GM12891 (cell line): ENCODE data around the gene PASK.
"Not testable (repeated sequence)": the region's sequence is repeated elsewhere in the genome, so short reads cannot be mapped to it uniquely, and the experiment has no call there.

Experiments
- DNase-seq: peaks from one replicate; pipeline ENCODE4 v3.0.0; 2011; ENCODE audit warnings: low spot score; ENCODE audit not compliant: insufficient read length
- FAIRE-seq: peaks from 2 replicates; lab custom pipeline; 2011; peaks lifted over from hg19 to GRCh38; lab: Jason Lieb, UNC
- PAX5 ChIP-seq: IDR thresholded peaks from 2 replicates; pipeline ENCODE4 v1.6.1; 2011; ENCODE audit warnings: low read length, moderate library complexity, mild to moderate bottlenecking; ENCODE audit not compliant: insufficient read depth, severe bottlenecking
- POLR2A ChIP-seq: IDR thresholded peaks from 2 replicates; pipeline ENCODE4 v1.6.1; 2011; ENCODE audit warnings: low read depth, low read length, control low read depth
- POLR2AphosphoS5 ChIP-seq: IDR thresholded peaks from 2 replicates; pipeline ENCODE4 v1.6.1; 2011; ENCODE audit warnings: low read depth, low read length, control low read depth
- POU2F2 ChIP-seq: IDR thresholded peaks from 2 replicates; pipeline ENCODE4 v1.6.1; 2011; ENCODE audit warnings: low read depth, mild to moderate bottlenecking, control low read depth, low read length, moderate library complexity
- SPI1 ChIP-seq: IDR thresholded peaks from 2 replicates; pipeline ENCODE4 v1.6.1; 2011; ENCODE audit warnings: low read depth, low read length, control low read depth
- TAF1 ChIP-seq: IDR thresholded peaks from 2 replicates; pipeline ENCODE4 v1.6.1; 2011; ENCODE audit warnings: low read depth, low read length, control low read depth

PASK gene

DNA sequence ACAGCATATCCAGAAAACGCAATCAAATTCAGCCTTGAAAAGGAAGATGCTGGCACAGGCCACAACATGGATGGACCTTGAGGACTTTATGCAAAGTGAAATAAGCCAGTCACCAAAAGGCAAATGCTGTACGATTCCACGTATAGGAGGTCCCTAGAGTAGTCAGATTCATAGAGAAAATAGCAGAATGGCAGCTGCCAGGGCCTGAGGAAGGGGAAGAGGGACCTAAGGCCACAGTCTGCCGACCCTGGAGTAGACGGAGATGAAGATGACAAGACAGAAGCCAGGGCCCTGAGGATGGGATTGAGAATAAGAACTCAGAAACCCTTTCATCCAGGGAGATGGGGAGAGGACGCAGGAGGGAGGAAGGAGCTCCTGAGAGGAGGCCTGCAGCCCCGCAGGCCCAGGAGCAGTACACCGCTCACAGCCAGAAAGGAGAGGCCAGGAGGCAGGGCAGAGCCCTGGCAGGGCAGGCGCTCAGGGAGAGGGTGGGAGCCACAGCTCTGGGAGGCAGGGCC, 39.1 kb downstream of the PASK start:
- no peak for DNase-seq
- no peak for FAIRE-seq
- TF ChIP-seq SPI1 (no peak), TAF1 (no peak), POU2F2 (no peak), POLR2AphosphoS5 (no peak), POLR2A (no peak), PAX5 (no peak)

DNA sequence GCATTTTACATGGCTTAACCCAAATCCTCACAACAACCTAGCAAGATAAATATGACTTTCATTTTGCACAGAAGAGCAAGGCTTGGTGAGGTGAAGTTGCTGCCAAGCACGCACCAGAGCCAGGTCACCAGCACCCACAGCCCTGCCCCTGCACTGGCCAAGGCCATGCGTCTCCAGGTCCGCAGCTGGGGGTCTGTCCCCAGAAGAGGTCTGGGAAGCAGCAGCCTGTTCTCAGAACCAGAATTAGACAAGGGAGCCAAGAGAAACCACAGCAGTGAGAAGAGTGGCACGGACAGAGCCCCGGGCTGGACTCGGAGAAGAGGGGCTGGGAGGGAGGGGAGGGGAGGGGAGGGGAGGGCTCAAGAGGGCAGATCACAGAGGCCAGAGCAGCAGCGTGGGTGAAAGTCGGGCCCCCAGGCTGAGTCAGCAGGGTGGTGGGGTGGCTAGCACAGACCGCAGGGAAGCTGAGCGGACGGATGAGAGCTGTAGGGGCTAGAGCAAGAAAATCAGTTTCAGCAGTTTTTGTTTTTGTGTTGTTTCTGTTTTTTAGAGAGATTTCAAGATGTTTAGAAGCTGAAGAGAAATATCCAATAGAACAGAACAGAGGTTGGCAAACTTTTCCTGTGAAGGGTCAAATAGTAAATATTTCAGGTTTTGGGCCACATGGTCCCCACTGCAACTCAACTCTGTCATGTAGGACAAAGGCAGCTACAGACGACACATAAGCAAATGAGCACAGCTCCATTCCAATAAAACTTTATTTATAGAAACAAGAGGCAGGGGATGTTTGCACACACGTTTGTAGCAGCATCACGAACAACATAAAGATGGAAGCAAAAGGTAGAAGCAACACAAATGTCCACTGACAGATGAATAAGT, 39.8 kb downstream of the PASK start:
- TF ChIP-seq POU2F2 = no peak
- no peak for TF ChIP-seq POLR2AphosphoS5
- TF ChIP-seq SPI1 = no peak
- TF ChIP-seq TAF1 = no peak
- FAIRE-seq = peak; percentile 28
- DNase-seq = no peak

DNA sequence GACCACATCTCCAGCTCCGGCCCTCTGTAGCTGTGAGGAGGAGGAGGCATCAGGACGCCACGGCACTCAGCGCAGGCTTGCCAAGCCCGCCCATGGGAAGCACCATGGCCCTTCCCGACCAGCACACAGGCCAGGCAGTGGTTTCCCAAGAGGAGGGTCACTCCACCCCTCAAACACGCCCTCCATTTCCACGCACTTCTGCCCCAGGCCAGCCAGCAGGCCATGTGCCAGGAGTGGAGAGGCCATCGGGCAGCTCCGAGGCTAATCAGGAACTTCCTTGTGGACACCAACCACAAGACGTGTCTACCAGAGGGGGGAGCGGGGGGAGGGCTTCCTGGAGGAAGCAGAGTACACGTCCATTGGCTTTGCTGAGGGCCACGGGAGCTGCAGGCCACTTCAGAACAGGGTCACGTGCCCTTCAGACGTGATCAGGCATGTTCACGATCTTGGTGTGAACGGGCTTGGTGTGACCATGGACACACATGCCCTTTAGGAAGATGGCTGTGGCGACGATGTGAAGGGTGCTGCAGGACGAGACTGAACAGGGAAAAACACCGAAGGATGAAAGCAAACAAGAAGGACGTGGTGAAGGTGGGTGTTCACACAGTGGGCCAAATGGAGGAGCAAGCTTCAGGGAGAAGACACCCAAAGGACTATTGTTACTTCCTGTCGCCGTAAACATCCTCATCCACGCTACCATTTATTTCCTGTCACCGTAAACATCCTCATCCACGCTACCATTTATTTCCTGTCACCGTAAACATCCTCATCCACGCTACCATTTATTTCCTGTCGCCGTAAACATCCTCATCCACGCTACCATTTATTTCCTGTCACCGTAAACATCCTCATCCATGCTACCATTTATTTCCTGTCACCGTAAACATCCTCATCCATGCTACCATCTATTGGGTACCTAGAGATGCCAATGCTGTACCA, 40.7 kb downstream of the PASK start:
- DNase-seq = no peak
- FAIRE-seq = peak; percentile 92
- TF ChIP-seq PAX5 (no peak), POLR2A (no peak), POLR2AphosphoS5 (no peak), SPI1 (no peak), POU2F2 (no peak), TAF1 (no peak)

DNA sequence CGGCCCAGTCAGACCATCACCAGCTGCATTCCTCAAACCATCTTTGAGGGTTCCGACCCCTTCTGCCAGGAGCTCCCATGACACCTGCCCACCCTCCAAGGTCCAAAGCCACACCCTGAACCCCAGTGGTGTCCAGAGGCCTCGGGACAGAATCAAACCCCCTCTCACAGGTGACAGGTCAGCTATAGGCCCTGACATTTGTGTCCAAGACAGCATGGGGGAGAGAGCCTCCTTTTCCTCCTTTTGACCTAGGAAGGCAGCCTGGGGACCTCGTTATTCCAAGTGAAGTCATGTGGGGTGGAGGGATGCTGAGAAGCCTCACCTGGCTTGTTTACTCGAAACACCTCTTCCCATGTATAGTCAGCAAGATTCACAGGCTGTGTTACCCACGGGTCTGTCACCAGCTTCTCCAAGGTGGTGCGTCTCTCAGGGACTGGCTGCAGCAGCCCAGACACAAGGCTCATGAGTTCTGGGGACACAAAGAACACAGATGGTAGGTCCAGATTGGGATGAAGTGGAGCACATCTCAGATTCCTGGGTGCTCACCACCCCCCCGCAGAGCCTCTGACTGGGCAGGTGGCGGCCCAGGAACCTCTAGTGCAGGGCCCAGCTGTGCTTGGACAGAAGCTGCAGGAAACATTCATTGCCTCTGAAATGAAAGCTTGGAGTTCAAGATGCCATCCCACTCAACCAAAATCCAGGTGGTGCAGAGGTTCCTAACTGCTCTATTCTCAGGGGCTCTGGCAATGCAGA, 42.1 kb downstream of the PASK start:
- TF ChIP-seq POU2F2 (no peak), PAX5 (no peak), TAF1 (no peak), POLR2AphosphoS5 (no peak), SPI1 (no peak), POLR2A (no peak)
- no peak for FAIRE-seq
- no peak for DNase-seq

DNA sequence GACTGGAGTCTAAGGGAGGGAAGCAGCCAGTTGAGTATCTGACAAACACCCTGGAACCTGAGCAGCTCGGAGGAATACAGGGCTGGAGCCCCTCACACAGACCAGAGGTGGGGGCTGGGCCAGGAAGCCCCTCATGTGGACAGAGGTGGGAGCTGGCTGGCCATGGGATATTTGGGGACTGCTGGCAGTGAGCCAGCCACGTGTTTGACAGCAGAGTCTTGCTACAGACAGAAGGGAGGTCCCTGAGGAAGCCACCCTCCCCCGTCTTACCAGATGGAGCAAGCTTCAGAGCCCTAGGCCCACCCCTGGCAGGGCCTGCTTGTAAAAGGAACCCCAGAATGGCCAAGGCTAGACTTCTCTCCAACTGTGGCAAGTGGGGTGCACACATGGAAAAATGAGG, 43.6 kb downstream of the PASK start:
- DNase-seq = no peak
- no peak for FAIRE-seq
- TF ChIP-seq TAF1 = no peak
- TF ChIP-seq SPI1 = no peak
- TF ChIP-seq PAX5 = no peak
- TF ChIP-seq POLR2A = no peak

DNA sequence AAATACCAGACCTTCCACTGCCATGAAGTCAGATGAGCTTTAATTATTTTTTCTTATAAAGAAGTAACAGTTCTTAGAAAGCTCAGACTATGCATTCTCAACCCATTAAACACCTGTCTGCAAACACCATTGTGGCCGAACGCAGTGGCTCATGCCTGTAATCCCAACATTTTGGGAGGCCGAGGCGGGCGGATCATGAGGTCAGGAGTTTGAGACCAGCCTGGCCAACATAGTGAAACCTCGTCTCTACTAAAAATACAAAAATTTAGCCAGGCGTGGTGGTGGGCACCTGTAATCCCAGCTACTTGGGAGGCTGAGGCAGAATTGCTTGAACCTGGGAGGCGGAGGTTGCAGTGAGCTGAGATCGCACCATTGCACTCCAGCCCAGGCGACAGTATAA, 44.7 kb downstream of the PASK start:
- DNase-seq, FAIRE-seq: not testable (repeated sequence)

DNA sequence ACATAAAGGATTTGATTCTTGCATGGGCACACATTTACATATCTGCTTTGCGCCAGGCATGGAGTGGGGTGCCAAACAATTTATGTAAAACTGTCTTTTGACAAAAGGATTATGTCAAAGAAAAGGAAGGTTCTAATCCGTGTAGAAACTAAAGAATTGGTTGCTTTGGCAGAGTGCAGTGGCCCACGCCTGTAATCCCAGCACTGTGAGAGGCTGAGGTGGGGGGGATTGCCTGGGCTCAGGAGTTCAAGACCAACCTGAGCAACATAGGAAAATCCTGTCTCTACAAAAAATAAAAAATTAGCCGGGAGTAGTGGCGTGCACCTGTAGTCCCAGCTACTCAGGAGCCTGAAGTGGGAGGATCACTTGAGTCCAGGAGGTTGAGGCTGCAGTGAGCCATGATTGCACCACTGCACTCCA, 46.1 kb downstream of the PASK start:
- TF ChIP-seq SPI1 = no peak
- no peak for TF ChIP-seq POLR2AphosphoS5
- TF ChIP-seq TAF1 = no peak
- no peak for TF ChIP-seq PAX5
- no peak for TF ChIP-seq POU2F2
- no peak for TF ChIP-seq POLR2A
- DNase-seq (no peak), FAIRE-seq (no peak)

DNA sequence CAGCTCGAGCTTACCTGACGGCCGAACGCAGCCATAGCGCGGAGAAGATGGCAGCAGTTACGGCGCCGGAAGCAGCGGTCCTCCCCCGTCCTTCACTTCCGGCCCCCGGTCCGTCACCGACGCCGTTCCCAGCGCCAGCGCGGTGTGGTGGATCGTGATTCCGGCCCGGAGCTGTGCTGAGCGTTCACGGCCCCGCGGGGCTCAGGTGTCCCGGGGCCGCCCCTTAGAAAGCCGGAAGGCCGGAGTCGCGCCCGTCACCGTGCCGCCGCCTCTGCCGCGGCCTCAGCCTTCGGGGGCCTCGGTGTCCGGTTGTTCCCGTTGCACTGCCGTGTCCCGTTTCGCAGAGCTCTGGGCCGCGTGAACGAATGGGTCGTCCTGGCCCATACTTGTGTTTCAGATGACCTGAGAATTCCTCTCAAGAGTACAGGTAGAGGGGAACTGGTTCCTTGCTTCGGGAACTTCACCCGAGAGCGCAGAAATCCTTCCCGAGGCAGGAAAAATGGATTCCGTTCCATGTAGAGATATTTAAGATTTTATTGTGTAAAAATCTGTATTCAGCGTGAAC, 47.0 kb downstream of the PASK start, which contains the start of gene MTERF4:
Gene MTERF4, minus strand, starts transcription at position 49 of the 565 bp plus-strand sequence. Its CDS starts 14 bp downstream, at position 35.
- TF ChIP-seq TAF1 = peak; percentile 96
- TF ChIP-seq PAX5 = peak; percentile 81
- peak; percentile 86 for TF ChIP-seq POLR2A
- TF ChIP-seq POU2F2 = peak; percentile 88
- no peak for TF ChIP-seq SPI1
- TF ChIP-seq POLR2AphosphoS5 = peak; percentile 87
- FAIRE-seq (peak; percentile 97), DNase-seq (peak; percentile 84)

DNA sequence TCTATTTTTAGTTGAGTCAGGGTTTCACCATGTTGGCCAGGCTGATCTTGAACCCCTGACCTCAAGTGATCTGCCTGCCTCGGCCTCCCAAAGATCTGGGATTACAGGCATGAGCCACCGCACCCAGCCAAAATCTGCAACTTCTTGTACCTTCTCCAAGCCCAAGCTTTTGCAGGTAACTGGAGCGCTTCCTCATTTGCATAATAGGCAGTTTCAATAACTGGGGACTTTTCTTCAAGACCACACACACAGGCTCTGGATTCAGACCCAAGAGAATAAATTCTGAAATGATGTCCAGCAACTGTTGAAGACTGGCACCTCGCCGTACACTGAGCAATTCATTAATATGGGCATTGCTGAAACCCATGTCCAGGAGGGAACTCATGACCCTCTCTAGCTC, 50.0 kb downstream of the PASK start:
- DNase-seq = no peak
- TF ChIP-seq POU2F2 (peak; percentile 95), SPI1 (peak; percentile 70), POLR2AphosphoS5 (no peak)
- peak; percentile 62 for FAIRE-seq

DNA sequence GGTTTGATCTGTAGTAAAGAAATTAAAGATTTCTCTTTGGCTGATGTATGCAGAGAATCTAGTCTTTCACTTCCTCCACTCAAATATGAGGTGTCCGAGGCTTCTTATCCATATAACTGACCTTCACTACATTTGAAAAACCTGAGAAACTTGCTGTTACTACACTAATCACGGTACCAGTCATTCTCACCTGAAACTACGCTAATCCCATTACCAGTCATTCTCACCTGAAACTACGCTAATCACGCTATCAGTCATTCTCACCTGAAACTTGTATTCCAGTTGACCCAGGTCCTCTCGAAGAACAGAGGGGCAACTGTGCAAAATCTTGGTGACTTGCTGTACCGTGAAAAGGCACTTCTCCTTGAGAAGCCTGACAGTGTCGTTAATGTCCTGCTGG, 52.3 kb downstream of the PASK start:
- TF ChIP-seq POLR2A (0 out of 2 replicates have a peak, but pooled peaks have one; percentile 40), POLR2AphosphoS5 (no peak), PAX5 (no peak), POU2F2 (peak; percentile 47; the same call in 1 of the 2 replicates), SPI1 (peak; percentile 65; the same call in 1 of the 2 replicates)
- DNase-seq (no peak), FAIRE-seq (peak; percentile 64)
